IMR-90 (cell line): Measurements from ENCODE around the gene TRIO. TPM values are rescaled to one million over a fixed set of nuclear protein-coding genes. Genes with fewer than 3 reads are reported as not detected.
A peak's percentile ranks its signal among the peaks of the same experiment; 100 is the strongest.

ENCODE experiments used
- ATAC-seq: fragments of 200-7000 bp; cut with Tn5 transposase; 2 replicates; pipeline ENCODE4 v1.9.1; 2020; ENCODE audit warnings: low read depth, mild to moderate bottlenecking, moderate library complexity
- BruUV-seq: library from RNA; stranded (reverse); fragments of 400-500 nt; replicated peaks from 2 replicates; lab custom pipeline; 2021; lab: Mats Ljungman, UMichigan
- CTCF ChIA-PET: fragments of 300-600 bp; formaldehyde crosslinking; extraction: SDS; loops from one replicate; lab custom pipeline; 2021; ENCODE audit warnings: antibody characterized with exemption; lab: Yijun Ruan, JAX
- POLR2A ChIA-PET: fragments of 300-600 bp; sonication (Branson Sonifier 250); formaldehyde crosslinking; loops from one replicate; lab custom pipeline; 2022; ENCODE audit warnings: antibody characterized with exemption; ENCODE audit not compliant: unreplicated experiment; lab: Charles Lee
- DNase-seq: peaks from one replicate; pipeline ENCODE4 v3.0.0; 2013
- H2AFZ ChIP-seq: replicated peaks from 2 replicates; pipeline ENCODE3; 2013; ENCODE audit warnings: low read length, mild to moderate bottlenecking; ENCODE audit not compliant: poor library complexity
- H2AK5ac ChIP-seq: 2 replicates; pipeline ENCODE4 v1.6.1; 2013; ENCODE audit warnings: low read depth, low read length, inconsistent platforms
- H2AK9ac ChIP-seq: replicated peaks from 2 replicates; pipeline ENCODE3; 2013; ENCODE audit warnings: mild to moderate bottlenecking, low read depth, low read length, moderate library complexity; ENCODE audit not compliant: poor library complexity
- H2BK120ac ChIP-seq: 2 replicates; pipeline ENCODE4 v1.6.1; 2013; ENCODE audit warnings: low read depth, low read length, inconsistent platforms
- H2BK15ac ChIP-seq: 3 replicates; pipeline ENCODE4 v1.6.1; 2013; ENCODE audit warnings: low read depth, low read length, inconsistent platforms
- H2BK20ac ChIP-seq: 2 replicates; pipeline ENCODE4 v1.6.1; 2013; ENCODE audit warnings: low read depth, mild to moderate bottlenecking, inconsistent platforms, low read length, moderate library complexity
- H2BK5ac ChIP-seq: 2 replicates; pipeline ENCODE4 v1.6.1; 2013; ENCODE audit warnings: mild to moderate bottlenecking, low read depth, low read length, inconsistent platforms; ENCODE audit not compliant: poor library complexity, severe bottlenecking
- H3K14ac ChIP-seq: replicated peaks from 2 replicates; pipeline ENCODE4 v1.6.1; 2013; ENCODE audit warnings: low read depth, low read length, inconsistent platforms
- H3K18ac ChIP-seq: 2 replicates; pipeline ENCODE4 v1.6.1; 2013; ENCODE audit warnings: low read depth, low read length, control low read depth
- H3K23ac ChIP-seq: 2 replicates; pipeline ENCODE4 v1.6.1; 2013; ENCODE audit warnings: low read depth, low read length, inconsistent platforms
- H3K27ac ChIP-seq: 2 replicates; pipeline ENCODE4 v1.5.1; 2013; ENCODE audit warnings: mild to moderate bottlenecking, control low read depth, low read length; ENCODE audit not compliant: insufficient read depth
- H3K27me3 ChIP-seq: 2 replicates; pipeline ENCODE4 v1.6.1; 2013; ENCODE audit warnings: low read length; ENCODE audit not compliant: control insufficient read depth, insufficient read depth
- H3K36me3 ChIP-seq: 2 replicates; pipeline ENCODE4 v1.6.1; 2013; ENCODE audit warnings: low read length, mixed read lengths; ENCODE audit not compliant: control insufficient read depth, insufficient read depth
- H3K4ac ChIP-seq: 2 replicates; pipeline ENCODE4 v1.6.1; 2013; ENCODE audit warnings: low read depth, low read length, inconsistent platforms
- H3K4me1 ChIP-seq: 2 replicates; pipeline ENCODE4 v1.6.1; 2013; ENCODE audit warnings: low read length, mixed read lengths; ENCODE audit not compliant: control insufficient read depth, insufficient read depth
- H3K4me2 ChIP-seq: 2 replicates; pipeline ENCODE4 v1.6.1; 2013; ENCODE audit warnings: low read depth, mild to moderate bottlenecking, control low read depth, low read length, moderate library complexity
- H3K4me3 ChIP-seq: 2 replicates; pipeline ENCODE4 v1.5.1; 2013; ENCODE audit warnings: low read depth, mild to moderate bottlenecking, control low read depth, low read length, moderate library complexity; ENCODE audit not compliant: insufficient read depth
- H3K56ac ChIP-seq: 2 replicates; pipeline ENCODE4 v1.6.1; 2013; ENCODE audit warnings: low read length, inconsistent platforms; ENCODE audit not compliant: insufficient read depth; ENCODE audit errors: extremely low read depth
- H3K79me1 ChIP-seq, 2 experiments: 2 replicates each; pipeline ENCODE4 v1.6.1; 2013; ENCODE audit warnings: low read length in 2 of 2, inconsistent platforms in 1 of 2, low read depth in 1 of 2
- H3K9ac ChIP-seq: 2 replicates; pipeline ENCODE4 v1.6.1; 2013; ENCODE audit warnings: low read depth, low read length, control low read depth
- H3K9me1 ChIP-seq: 2 replicates; pipeline ENCODE4 v1.6.1; 2013; ENCODE audit warnings: low read length, inconsistent platforms; ENCODE audit not compliant: insufficient read depth
- H3K9me3 ChIP-seq: 2 replicates; pipeline ENCODE4 v1.6.1; 2013; ENCODE audit warnings: low read length; ENCODE audit not compliant: control insufficient read depth, insufficient read depth
- H4K20me1 ChIP-seq: 2 replicates; pipeline ENCODE4 v1.6.1; 2013; ENCODE audit warnings: low read length, inconsistent platforms; ENCODE audit not compliant: insufficient read depth
- H4K5ac ChIP-seq: 2 replicates; pipeline ENCODE4 v1.6.1; 2013; ENCODE audit warnings: mild to moderate bottlenecking, low read depth, low read length, control low read depth
- H4K8ac ChIP-seq, 2 experiments: 2 replicates each; pipeline ENCODE4 v1.6.1; 2013; ENCODE audit warnings: low read depth in 2 of 2, low read length in 2 of 2, control low read depth in 1 of 2, inconsistent platforms in 1 of 2
- H4K91ac ChIP-seq: 2 replicates; pipeline ENCODE4 v1.6.1; 2013; ENCODE audit warnings: low read depth, low read length, inconsistent platforms; ENCODE audit not compliant: insufficient read depth
- BHLHE40 ChIP-seq: fragments of 150-350 bp; IDR thresholded peaks from 2 replicates; pipeline ENCODE4 v1.6.1; 2016; ENCODE audit warnings: mild to moderate bottlenecking, low read depth, low read length
- CEBPB ChIP-seq: IDR thresholded peaks from 2 replicates; pipeline ENCODE4 v1.6.1; 2012; ENCODE audit warnings: low read depth, low read length, improper control_type of control experiment
- CHD1 ChIP-seq: IDR thresholded peaks from 2 replicates; pipeline ENCODE4 v1.6.1; 2012; ENCODE audit warnings: low read depth, low read length, improper control_type of control experiment
- CTCF ChIP-seq: conservative IDR thresholded peaks from 2 replicates; pipeline ENCODE4 v1.5.1; 2012; ENCODE audit warnings: mild to moderate bottlenecking, low read depth, low read length, improper control_type of control experiment
- ELK1 ChIP-seq: fragments of 150-350 bp; IDR thresholded peaks from 2 replicates; pipeline ENCODE4 v1.6.1; 2016; ENCODE audit warnings: low read depth, mild to moderate bottlenecking, low read length, moderate library complexity, borderline replicate concordance
- FOS ChIP-seq: fragments of 150-350 bp; IDR thresholded peaks from 2 replicates; pipeline ENCODE4 v1.6.1; 2016; ENCODE audit warnings: low read depth, low read length
- MAZ ChIP-seq: IDR thresholded peaks from 2 replicates; pipeline ENCODE4 v1.6.1; 2012; ENCODE audit warnings: low read depth, mild to moderate bottlenecking, low read length, improper control_type of control experiment, moderate library complexity, borderline replicate concordance
- MXI1 ChIP-seq: IDR thresholded peaks from 2 replicates; pipeline ENCODE4 v1.6.1; 2012; ENCODE audit warnings: low read depth, mild to moderate bottlenecking, low read length, moderate library complexity, borderline replicate concordance
- POLR2A ChIP-seq: IDR thresholded peaks from 2 replicates; pipeline ENCODE4 v1.6.1; 2012; ENCODE audit warnings: mild to moderate bottlenecking, low read depth, low read length
- RAD21 ChIP-seq: IDR thresholded peaks from 2 replicates; pipeline ENCODE4 v1.6.1; 2012; ENCODE audit warnings: low read length, improper control_type of control experiment
- RCOR1 ChIP-seq: IDR thresholded peaks from 2 replicates; pipeline ENCODE4 v1.6.1; 2012; ENCODE audit warnings: mild to moderate bottlenecking, low read length, improper control_type of control experiment; ENCODE audit not compliant: insufficient replicate concordance
- RFX5 ChIP-seq: IDR thresholded peaks from 2 replicates; pipeline ENCODE4 v1.8.0; 2012; ENCODE audit warnings: low read depth, mild to moderate bottlenecking, low read length, moderate library complexity
- SMC3 ChIP-seq: fragments of 150-350 bp; IDR thresholded peaks from 2 replicates; pipeline ENCODE4 v1.6.1; 2016; ENCODE audit warnings: low read depth, mild to moderate bottlenecking, antibody characterized with exemption, low read length, moderate library complexity
- USF2 ChIP-seq: fragments of 150-350 bp; IDR thresholded peaks from 2 replicates; pipeline ENCODE4 v1.6.1; 2017; ENCODE audit warnings: mild to moderate bottlenecking, antibody characterized with exemption, low read length, low read depth
- WGBS, 2 experiments: methylation state at CpG; one replicate each; pipeline versions ENCODE4 v1.1.5 to v1.1.7; 2013; ENCODE audit warnings: missing lambda C conversion rate in 2 of 2; ENCODE audit not compliant: insufficient read length in 1 of 2; ENCODE audit errors: extremely low coverage in 2 of 2; 5-methylcytosine and 5-hydroxymethylcytosine counted together
- dilution Hi-C: fragments of 300-500 bp; cut with HindIII; formaldehyde crosslinking; loops from one replicate; pipeline ENCODE4 v1.14.3; 2018; ENCODE audit warnings: low sequenced_read_pairs; ENCODE audit not compliant: unreplicated experiment
- in situ Hi-C: fragments of 300-500 bp; cut with MboI; formaldehyde crosslinking; loops from 3 replicates; pipeline ENCODE4 v1.14.3; 2019; ENCODE audit warnings: low sequenced_read_pairs, inconsistent platforms, mixed read lengths
- intact Hi-C: fragments of 100-400 bp; cut with micrococcal nuclease; formaldehyde crosslinking; loops from 2 replicates; pipeline ENCODE4 v1.10.0; 2022
- polyA plus RNA-seq, 3 experiments: library from polyadenylated mRNA; depleted of rRNA; stranded (reverse); fragments of >200 nt; gene quantifications; 2 replicates each; pipeline ENCODE4 v1.2.3, GENCODE V29; 2012; ENCODE audit warnings: low replicate concordance in 1 of 3
- total RNA-seq: library from RNA; depleted of rRNA; stranded (reverse); fragments of >200 nt; gene quantifications from 2 replicates; pipeline ENCODE4 v1.2.3, GENCODE V29; 2012

The TRIO gene
- total and polyA plus RNA-seq, 2 of the 4 experiments (the other 2 are of a cell fraction): 206 to 522 TPM

GRCh38 chr5:14143546-14143840 is 351 bp downstream of the TRIO start:
- TF ChIP-seq CTCF (no peak), CEBPB (no peak), MXI1 (no peak), POLR2A (no peak), FOS (no peak), BHLHE40 (no peak), RFX5 (no peak), ELK1 (no peak), RAD21 (no peak), RCOR1 (no peak), USF2 (no peak), MAZ (no peak), CHD1 (no peak), SMC3 (no peak)
- Histone ChIP-seq H4K5ac (no peak overlapping the region), H3K14ac (no peak overlapping the region), H3K23ac (no peak overlapping the region), H2BK5ac (peak overlapping the region; percentile 99), H3K4me3 (peak overlapping the region; percentile 94), H2AK5ac (no peak overlapping the region), H3K4me2 (no peak overlapping the region), H3K9me1 (peaks cover 13% of the 10 kb centered on the region), H3K79me1 (peaks cover 11 to 27% of the 10 kb centered on the region in 2 experiments), H3K4ac (peak overlapping the region; percentile 88; the same call in 1 of the 2 replicates), H2AFZ (peak overlapping the region; percentile 74), H3K56ac (peak overlapping the region; percentile 99; the same call in 1 of the 2 replicates), H3K36me3 (peaks cover 11% of the 10 kb centered on the region), H2BK15ac (no peak overlapping the region), H3K27ac (peak overlapping the region; percentile 100), H2AK9ac (peak overlapping the region; percentile 89), H4K20me1 (peaks cover 39% of the 10 kb centered on the region), H4K8ac (no peak overlapping the region; a peak in 1 of 4 replicates), H3K9ac (peak overlapping the region; percentile 100), H3K4me1 (peaks cover 11% of the 10 kb centered on the region), H3K18ac (no peak overlapping the region; the same call in 1 of the 2 replicates), H3K27me3 (no peaks in the 10 kb centered on the region), H3K9me3 (no peaks in the 10 kb centered on the region), H2BK120ac (no peak overlapping the region), H2BK20ac (no peak overlapping the region), H4K91ac (peak overlapping the region; percentile 95; the same call in 1 of the 2 replicates)
- ATAC-seq (no peak), DNase-seq (no peak)
- dilution Hi-C loops (no loop called here), in situ Hi-C loops (loop anchor here (5.0 kb wide), 1 partner anchor 156 kb away; no protein-coding TSS in a partner anchor), intact Hi-C loops (loop anchor here (1.0 kb wide), 3 partner anchors 108 to 155 kb away; no protein-coding TSS in a partner anchor)
- ChIA-PET CTCF (no interaction called here), POLR2A (interaction anchor here (0.6 to 1.4 kb wide), 4 partner anchors 35 to 149 kb away, joined by 3 to 7 read pairs (median 4); no protein-coding TSS in a partner anchor)
- 0% methylated on average over 8 of the region's 59 CpGs; no CpG with 5 or more reads in 1 of the 2 experiments for WGBS, 2 experiments
- no TSS peak for BruUV-seq
